ENCODE data around the gene GTF2IRD2. TPM values are rescaled to one million over a fixed set of nuclear protein-coding genes. Genes with fewer than 3 reads are reported as not detected.
"Not testable (repeated sequence)": the region's sequence is repeated elsewhere in the genome, so short reads cannot be mapped to it uniquely, and the experiment has no call there.

The GTF2IRD2 gene
- polyA plus RNA-seq (2011; rRNA removed) (15.3 and 17.6 TPM in 2 replicates), polyA minus RNA-seq (2011; rRNA and poly(A)+ RNA removed) (4.2 and 4.7 TPM in 2 replicates)

GRCh38 chr7:74850833-74851721 is at the start of gene GTF2IRD2:
GTF2IRD2 (minus strand) TSS chr7:74851605; CDS start chr7:74836378, 15,227 bp downstream.
- CTCF ChIA-PET; POLR2A ChIA-PET; DNase-seq (ENCODE audit: low read depth); H3K27me3 ChIP-seq (ENCODE audit: control insufficient read depth, insufficient read depth, low read length); H3K36me3 ChIP-seq (ENCODE audit: control insufficient read depth, insufficient read depth, low read length): not testable (repeated sequence)
- H3K4me3 ChIP-seq (ENCODE audit: low read depth, low read length): peak within 1 kb of the TSS; percentile 28

DNA sequence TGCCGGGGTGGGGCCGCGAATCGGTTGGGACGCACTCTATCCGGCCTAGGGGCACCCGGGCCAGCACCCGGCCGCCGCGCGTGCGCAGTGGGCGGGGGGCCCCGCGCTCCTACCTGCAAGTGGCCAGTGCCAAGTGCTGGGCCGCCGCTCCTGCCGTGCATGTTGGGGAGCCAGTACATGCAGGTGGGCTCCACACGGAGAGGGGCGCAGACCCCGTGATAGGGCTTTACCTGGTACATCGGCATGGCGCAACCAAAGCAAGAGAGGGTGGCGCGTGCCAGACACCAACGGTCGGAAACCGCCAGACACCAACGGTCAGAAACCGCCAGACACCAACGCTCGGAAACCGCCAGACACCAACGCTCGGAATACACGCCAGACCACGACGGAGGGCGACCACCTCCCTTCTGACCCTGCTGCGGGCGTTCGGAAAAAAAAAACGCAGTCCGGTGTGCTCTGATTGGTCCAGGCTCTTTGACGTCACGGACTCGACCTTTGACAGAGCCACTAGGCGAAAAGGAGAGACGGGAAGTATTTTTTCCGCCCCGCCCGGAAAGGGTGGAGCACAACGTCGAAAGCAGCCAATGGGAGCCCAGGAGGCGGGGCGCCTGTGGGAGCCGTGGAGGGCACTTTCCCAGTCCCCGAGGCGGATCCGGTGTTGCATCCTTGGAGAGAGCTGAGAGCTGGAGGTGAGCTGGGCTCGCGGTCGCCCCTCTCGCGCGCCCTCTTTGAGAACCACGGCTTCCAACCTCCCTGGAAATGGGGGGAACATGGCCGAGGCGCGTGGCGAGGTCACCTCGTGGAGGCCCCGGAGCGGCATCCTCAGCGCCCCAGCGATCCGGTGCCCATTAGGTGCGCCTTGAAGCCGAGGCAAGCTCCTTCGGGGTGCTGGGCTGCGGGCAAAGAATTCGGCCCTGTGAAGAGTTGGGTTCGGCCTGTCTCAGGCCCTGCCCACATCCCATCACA is 39.0 kb upstream of the GTF2IRD2 start:
- peak overlapping the region; percentile 53 for H3K4me3 ChIP-seq (ENCODE audit: low read depth, low read length)
- H3K36me3 ChIP-seq (ENCODE audit: control insufficient read depth, insufficient read depth, low read length); CTCF ChIA-PET; POLR2A ChIA-PET; H3K27me3 ChIP-seq (ENCODE audit: control insufficient read depth, insufficient read depth, low read length): not testable (repeated sequence)
- peak; percentile 22 for DNase-seq (ENCODE audit: low read depth)

DNA sequence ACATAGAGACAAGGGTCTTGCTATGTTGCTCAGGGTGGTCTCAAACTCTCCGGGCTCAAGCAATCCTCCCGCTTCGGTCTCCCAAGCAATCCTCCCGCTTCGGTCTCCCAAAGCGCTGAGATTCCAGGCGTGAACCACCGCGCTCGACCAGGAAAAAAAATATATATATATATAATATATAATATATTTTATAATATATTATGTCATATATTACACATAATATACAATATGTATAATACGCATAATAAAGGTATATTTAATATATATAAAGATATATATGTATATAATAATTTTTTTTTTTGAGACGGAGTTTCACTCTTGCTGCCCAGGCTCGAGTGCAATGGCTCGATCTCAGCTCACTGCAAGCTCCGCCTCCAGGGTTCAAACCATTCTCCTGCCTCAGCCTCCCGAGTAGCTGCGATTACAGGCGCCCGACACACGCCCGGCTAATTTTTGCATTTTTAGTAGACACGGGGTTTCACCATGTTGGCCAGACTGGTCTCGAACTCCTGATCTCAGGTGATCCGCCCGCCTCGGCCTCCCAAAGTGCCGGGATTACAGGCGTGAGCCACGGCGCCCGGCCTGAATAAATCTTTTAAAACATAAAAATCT is 38.2 kb upstream of the GTF2IRD2 start:
- DNase-seq (ENCODE audit: low read depth); H3K36me3 ChIP-seq (ENCODE audit: control insufficient read depth, insufficient read depth, low read length); H3K4me3 ChIP-seq (ENCODE audit: low read depth, low read length); H3K27me3 ChIP-seq (ENCODE audit: control insufficient read depth, insufficient read depth, low read length); POLR2A ChIA-PET; CTCF ChIA-PET: not testable (repeated sequence)

DNA sequence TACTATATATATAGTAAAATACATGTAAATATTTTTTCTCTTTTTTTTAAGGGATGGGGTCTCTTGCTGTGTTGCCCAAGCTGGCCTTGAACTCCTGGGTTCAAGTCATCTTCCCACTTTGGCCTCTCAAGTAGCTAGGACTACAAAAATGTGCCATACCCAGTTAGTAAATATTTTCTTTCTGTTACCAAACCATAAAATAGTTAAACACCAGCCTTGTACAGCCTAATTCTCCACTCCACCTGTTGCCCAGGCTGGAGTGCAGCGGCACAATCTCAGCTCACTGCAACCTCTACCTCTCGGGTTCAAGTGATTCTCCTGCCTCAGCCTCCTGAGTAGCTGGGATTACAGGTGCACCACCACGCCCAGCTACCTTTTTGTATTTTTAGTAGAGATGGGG is 33.9 kb upstream of the GTF2IRD2 start:
- H3K4me3 ChIP-seq (ENCODE audit: low read depth, low read length); POLR2A ChIA-PET; H3K27me3 ChIP-seq (ENCODE audit: control insufficient read depth, insufficient read depth, low read length); DNase-seq (ENCODE audit: low read depth); H3K36me3 ChIP-seq (ENCODE audit: control insufficient read depth, insufficient read depth, low read length); CTCF ChIA-PET: not testable (repeated sequence)

GRCh38 chr7:74882110-74882509 is 30.7 kb upstream of the GTF2IRD2 start:
- DNase-seq (ENCODE audit: low read depth); H3K27me3 ChIP-seq (ENCODE audit: control insufficient read depth, insufficient read depth, low read length); CTCF ChIA-PET; POLR2A ChIA-PET; H3K36me3 ChIP-seq (ENCODE audit: control insufficient read depth, insufficient read depth, low read length); H3K4me3 ChIP-seq (ENCODE audit: low read depth, low read length): not testable (repeated sequence)

- H3K27me3 ChIP-seq (ENCODE audit: control insufficient read depth, insufficient read depth, low read length); CTCF ChIA-PET; H3K4me3 ChIP-seq (ENCODE audit: low read depth, low read length); DNase-seq (ENCODE audit: low read depth); POLR2A ChIA-PET; H3K36me3 ChIP-seq (ENCODE audit: control insufficient read depth, insufficient read depth, low read length): not testable (repeated sequence)
Observed at GRCh38 chr7:74874748-74875512, 23.5 kb upstream of the GTF2IRD2 start.

DNA sequence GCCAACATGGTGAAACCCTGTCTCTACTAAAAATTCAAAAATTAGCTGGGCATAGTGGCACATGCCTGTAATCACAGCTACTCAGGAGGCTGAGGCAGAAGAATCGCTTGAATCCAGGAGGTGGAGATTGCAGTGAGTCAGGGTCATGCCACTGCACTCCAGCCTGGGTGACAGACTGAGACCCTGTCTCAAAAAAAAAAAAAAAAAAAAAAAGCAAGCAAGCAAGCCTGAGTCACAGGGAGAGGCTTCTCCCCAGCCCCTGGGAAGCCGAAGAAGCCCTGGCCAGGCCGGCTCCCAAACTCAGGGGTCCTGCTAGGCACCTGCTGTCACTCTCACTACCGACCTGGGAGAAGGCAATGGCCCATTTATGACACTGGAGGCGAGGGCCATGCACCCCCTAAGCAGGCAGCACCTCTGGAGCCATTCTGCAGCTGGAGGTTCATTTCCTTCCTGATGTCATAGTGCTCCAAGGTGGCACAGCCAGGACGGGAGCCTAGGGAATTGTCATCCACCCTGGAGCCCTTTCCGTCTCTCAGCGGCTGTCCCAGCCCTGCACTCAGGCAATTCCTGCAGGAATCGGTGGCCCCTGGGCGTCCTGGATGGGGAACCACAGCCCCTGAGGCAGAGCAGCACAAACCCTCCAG is 22.8 kb upstream of the GTF2IRD2 start:
- H3K36me3 ChIP-seq (ENCODE audit: control insufficient read depth, insufficient read depth, low read length); H3K27me3 ChIP-seq (ENCODE audit: control insufficient read depth, insufficient read depth, low read length); DNase-seq (ENCODE audit: low read depth); H3K4me3 ChIP-seq (ENCODE audit: low read depth, low read length); POLR2A ChIA-PET; CTCF ChIA-PET: not testable (repeated sequence)

DNA sequence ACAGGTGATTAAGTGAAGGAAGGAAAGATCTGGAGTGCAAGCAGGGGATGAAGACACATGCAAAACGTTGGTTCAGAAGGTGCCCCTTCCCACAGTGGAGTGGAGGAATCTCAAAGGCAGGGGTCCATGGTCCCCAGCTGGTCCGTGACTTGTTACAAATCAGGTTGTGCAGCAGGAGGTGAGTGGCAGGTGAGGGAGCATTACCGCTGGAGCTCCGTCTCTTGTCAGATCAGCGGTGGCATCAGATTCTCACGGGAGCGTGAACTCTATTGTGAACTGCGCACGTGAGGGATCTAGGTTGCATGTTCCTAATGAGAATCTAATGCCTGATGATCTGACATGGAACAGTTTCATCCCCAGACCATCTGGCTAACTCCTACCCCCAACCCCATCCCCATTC is 21.1 kb upstream of the GTF2IRD2 start:
- POLR2A ChIA-PET; CTCF ChIA-PET; DNase-seq (ENCODE audit: low read depth); H3K4me3 ChIP-seq (ENCODE audit: low read depth, low read length); H3K36me3 ChIP-seq (ENCODE audit: control insufficient read depth, insufficient read depth, low read length); H3K27me3 ChIP-seq (ENCODE audit: control insufficient read depth, insufficient read depth, low read length): not testable (repeated sequence)

DNA sequence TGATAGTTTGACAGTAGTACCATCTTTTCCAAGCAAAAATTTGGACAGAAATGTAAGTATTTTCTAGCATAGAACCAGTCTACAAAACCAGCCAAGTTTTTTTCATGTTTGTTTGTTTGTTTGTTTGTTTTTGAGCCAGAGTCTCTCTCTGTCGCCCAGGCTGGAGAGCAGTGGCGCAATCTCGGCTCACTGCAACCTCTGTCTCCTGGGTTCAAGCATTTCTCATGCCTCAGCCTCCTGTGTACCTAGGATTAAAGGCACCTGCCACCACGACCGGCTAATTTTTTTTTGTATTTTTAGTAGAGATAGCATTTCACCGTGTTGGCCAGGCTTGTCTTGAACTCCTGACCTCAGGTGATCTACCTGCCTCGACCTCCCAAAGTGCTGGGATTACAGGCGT is 14.4 kb upstream of the GTF2IRD2 start:
- H3K4me3 ChIP-seq (ENCODE audit: low read depth, low read length); H3K27me3 ChIP-seq (ENCODE audit: control insufficient read depth, insufficient read depth, low read length); H3K36me3 ChIP-seq (ENCODE audit: control insufficient read depth, insufficient read depth, low read length); CTCF ChIA-PET; DNase-seq (ENCODE audit: low read depth); POLR2A ChIA-PET: not testable (repeated sequence)

GRCh38 chr7:74849853-74850252 is 1.6 kb downstream of the GTF2IRD2 start:
- H3K36me3 ChIP-seq (ENCODE audit: control insufficient read depth, insufficient read depth, low read length); POLR2A ChIA-PET; DNase-seq (ENCODE audit: low read depth); H3K4me3 ChIP-seq (ENCODE audit: low read depth, low read length); H3K27me3 ChIP-seq (ENCODE audit: control insufficient read depth, insufficient read depth, low read length); CTCF ChIA-PET: not testable (repeated sequence)

DNA sequence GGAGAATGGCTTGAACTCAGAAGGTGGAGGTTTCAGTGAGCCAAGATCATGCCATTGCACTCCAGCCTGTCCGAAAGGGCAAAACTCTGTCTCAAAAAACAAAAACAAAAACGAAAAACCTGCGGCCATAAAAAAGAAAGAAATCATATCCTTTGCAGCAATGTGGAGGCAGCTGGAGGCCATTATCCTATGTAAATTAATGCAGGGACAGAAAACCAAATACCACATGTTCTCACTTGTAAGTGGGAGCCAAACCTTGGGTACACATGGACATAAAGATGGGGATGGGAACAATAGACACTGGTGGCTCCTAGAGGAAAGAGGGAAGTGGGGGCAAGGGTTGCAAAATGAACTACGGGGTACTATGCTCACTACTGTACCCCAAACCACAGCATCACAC is 21.0 kb downstream of the GTF2IRD2 start:
- CTCF ChIA-PET; POLR2A ChIA-PET; H3K27me3 ChIP-seq (ENCODE audit: control insufficient read depth, insufficient read depth, low read length); DNase-seq (ENCODE audit: low read depth); H3K36me3 ChIP-seq (ENCODE audit: control insufficient read depth, insufficient read depth, low read length); H3K4me3 ChIP-seq (ENCODE audit: low read depth, low read length): not testable (repeated sequence)

- POLR2A ChIA-PET; DNase-seq (ENCODE audit: low read depth); CTCF ChIA-PET; H3K36me3 ChIP-seq (ENCODE audit: control insufficient read depth, insufficient read depth, low read length); H3K27me3 ChIP-seq (ENCODE audit: control insufficient read depth, insufficient read depth, low read length); H3K4me3 ChIP-seq (ENCODE audit: low read depth, low read length): not testable (repeated sequence)
Observed at GRCh38 chr7:74829959-74830358, 21.4 kb downstream of the GTF2IRD2 start.
